Upper lobe of right lung (tissue), 1 donor: ENCODE results near the gene MYOCD. TPM values are rescaled to one million over a fixed set of nuclear protein-coding genes. Genes with fewer than 3 reads are reported as not detected.

Experiments
- ATAC-seq: fragments of 200-7000 bp; cut with Tn5 transposase; one replicate; pipeline ENCODE4 v1.9.1; 2020; ENCODE audit warnings: mild to moderate bottlenecking, moderate library complexity
- DNase-seq: peaks from one replicate; pipeline ENCODE4 v3.0.0-alpha.2; 2020
- H3K27ac ChIP-seq: fragments of 200-600 bp; one replicate; pipeline ENCODE4 v1.8.0; 2022
- H3K27me3 ChIP-seq: fragments of 200-600 bp; one replicate; pipeline ENCODE4 v1.8.0; 2022; ENCODE audit warnings: mild to moderate bottlenecking
- H3K36me3 ChIP-seq: fragments of 200-600 bp; one replicate; pipeline ENCODE4 v1.8.0; 2022
- H3K4me1 ChIP-seq: fragments of 200-600 bp; one replicate; pipeline ENCODE4 v1.8.0; 2022
- H3K4me3 ChIP-seq: fragments of 200-600 bp; one replicate; pipeline ENCODE4 v1.8.0; 2022; ENCODE audit warnings: mild to moderate bottlenecking
- H3K9me3 ChIP-seq: fragments of 200-600 bp; one replicate; pipeline ENCODE4 v1.8.0; 2022
- intact Hi-C: fragments of 100-400 bp; cut with DNase I; formaldehyde crosslinking; loops from one replicate; pipeline ENCODE4 v1.11.0; 2022
- total RNA-seq: library from RNA; stranded (reverse); fragmentation: NEBNext Ultra II Directional; extraction: Animal tissue kit (Norgen Biotek cat#: 25700); gene quantifications from one replicate; pipeline ENCODE4 v1.2.1, GENCODE V29; 2021
- TF ChIP-seq, protein P1 (sequence below): fragments of 200-600 bp; IDR thresholded peaks from one replicate; pipeline ENCODE4 v1.8.0; 2022; ENCODE audit warnings: antibody characterized with exemption
- donor health status: DM: no; HTN: yes; CAD: no; lungs with severe emphysema.

MYOCD gene
- total RNA-seq, 1 donor from 2014 or later, result 4.1 TPM

DNA sequence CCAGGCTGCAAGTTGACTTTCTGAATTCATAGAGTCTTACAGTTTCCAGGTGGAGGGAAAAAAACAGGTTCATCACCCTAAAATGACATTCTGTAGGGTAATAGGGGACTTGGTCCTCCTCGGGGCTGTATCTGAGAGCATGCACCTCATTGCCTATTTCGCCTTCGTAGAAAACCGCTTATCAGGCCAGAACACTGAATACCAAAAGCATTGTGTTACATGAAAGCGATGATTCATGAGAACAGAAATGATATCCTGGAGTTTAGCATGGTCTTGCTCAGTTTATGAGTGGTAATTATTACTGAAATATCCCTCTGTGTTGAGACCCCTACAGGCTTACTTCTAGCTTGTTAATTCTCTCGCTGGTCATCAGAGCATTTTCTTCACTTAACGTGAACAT is 62.2 kb downstream of the MYOCD start:
- Histone ChIP-seq H3K4me1 (peaks cover 6% of the 10 kb centered on the region), H3K4me3 (no peak overlapping the region), H3K36me3 (no peaks in the 10 kb centered on the region), H3K27me3 (no peaks in the 10 kb centered on the region), H3K9me3 (no peaks in the 10 kb centered on the region), H3K27ac (no peak overlapping the region)
- intact Hi-C loops, result no loop called here
- DNase-seq, result no peak
- ATAC-seq, result no peak
- TF ChIP-seq, protein P1, sequence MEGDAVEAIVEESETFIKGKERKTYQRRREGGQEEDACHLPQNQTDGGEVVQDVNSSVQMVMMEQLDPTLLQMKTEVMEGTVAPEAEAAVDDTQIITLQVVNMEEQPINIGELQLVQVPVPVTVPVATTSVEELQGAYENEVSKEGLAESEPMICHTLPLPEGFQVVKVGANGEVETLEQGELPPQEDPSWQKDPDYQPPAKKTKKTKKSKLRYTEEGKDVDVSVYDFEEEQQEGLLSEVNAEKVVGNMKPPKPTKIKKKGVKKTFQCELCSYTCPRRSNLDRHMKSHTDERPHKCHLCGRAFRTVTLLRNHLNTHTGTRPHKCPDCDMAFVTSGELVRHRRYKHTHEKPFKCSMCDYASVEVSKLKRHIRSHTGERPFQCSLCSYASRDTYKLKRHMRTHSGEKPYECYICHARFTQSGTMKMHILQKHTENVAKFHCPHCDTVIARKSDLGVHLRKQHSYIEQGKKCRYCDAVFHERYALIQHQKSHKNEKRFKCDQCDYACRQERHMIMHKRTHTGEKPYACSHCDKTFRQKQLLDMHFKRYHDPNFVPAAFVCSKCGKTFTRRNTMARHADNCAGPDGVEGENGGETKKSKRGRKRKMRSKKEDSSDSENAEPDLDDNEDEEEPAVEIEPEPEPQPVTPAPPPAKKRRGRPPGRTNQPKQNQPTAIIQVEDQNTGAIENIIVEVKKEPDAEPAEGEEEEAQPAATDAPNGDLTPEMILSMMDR, result no peak

DNA sequence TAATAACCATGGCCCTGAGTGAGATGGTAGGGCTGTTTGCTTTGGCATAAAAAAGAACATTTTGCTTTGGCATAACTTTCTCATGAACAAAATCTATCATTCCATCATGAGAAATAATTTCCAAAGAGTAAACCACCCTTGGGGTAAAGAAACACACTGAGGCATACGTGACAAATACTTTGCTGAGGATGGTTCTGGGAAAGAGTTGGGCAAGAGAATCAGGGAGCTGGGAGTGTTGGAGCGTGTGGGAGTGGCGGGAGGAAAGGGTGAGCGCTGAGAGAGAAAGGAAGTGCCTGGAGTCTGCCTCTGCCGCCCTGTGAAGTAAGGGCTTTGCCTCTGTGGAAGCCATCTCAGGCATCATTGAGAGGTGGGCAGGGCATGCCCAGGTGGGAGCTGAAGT is 63.4 kb downstream of the MYOCD start:
- no peak for DNase-seq
- Histone ChIP-seq H3K36me3 (no peaks in the 10 kb centered on the region), H3K27me3 (no peaks in the 10 kb centered on the region), H3K4me3 (no peak overlapping the region), H3K27ac (no peak overlapping the region), H3K4me1 (peaks cover 6% of the 10 kb centered on the region), H3K9me3 (no peaks in the 10 kb centered on the region)
- intact Hi-C loops, result no loop called here
- ATAC-seq, result no peak
- TF ChIP-seq, protein P1, result no peak

DNA sequence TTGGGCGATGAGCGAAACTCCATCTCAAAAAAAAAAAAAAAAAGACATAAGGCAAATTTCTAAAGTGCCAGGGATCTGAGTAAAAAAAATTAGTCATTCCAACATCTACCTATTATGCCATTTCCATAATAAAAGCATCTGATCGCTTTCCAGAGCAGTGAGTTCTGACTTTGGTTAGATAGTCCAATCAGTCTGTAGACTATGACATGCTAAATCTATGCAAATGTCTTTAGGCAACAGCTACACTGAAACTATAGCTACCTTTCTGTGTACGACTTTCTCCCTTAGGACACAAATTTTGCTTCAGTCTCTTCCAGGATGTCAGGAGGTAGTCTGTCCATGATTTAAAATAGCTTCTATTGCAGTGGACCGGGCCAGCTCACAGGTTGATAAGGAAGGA is 64.7 kb downstream of the MYOCD start:
- peaks cover 6% of the 10 kb centered on the region for H3K4me1 ChIP-seq

DNA sequence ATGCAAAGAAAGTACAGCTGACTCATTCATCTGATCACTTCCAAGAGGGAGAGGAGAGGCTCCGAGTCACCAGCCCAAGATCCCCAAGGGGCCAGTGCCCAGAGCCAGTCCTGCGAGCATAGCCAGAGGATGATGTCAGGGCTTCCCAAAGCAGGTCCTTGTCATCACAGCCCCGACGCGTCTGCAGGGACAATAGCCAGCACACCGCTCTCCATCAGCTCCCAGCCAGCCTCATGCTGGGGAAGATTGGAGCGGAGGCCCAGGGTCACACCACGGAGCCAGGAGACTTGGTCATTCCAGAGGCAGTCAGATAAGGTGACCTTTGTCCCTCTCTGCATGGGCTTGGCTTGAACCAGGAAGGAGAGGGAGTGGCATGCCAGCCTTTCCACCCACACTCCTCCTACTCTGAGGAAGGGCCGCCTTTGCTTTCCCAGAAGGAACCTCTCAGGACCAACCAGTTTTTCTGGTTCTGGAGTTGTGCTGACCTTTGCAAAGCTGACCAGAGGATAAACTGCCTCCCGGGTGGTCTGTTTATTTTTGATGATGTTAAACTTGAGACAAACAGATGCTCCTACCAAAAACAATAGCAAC is 65.3 kb downstream of the MYOCD start:
- Histone ChIP-seq H3K27ac (no peak overlapping the region), H3K4me1 (peaks cover 6% of the 10 kb centered on the region), H3K9me3 (no peaks in the 10 kb centered on the region), H3K4me3 (no peak overlapping the region), H3K36me3 (no peaks in the 10 kb centered on the region), H3K27me3 (no peaks in the 10 kb centered on the region)
- TF ChIP-seq, protein P1, result no peak
- peak; percentile 93 for ATAC-seq
- DNase-seq, result peak; percentile 69
- intact Hi-C loops, result no loop called here

More for the DNA sequence above, 64.7 kb downstream of the MYOCD start:
- TF ChIP-seq, protein P1, result no peak
- intact Hi-C loops, result no loop called here
- H3K36me3 ChIP-seq, result no peaks in the 10 kb centered on the region
- no peaks in the 10 kb centered on the region for H3K27me3 ChIP-seq
- H3K27ac ChIP-seq, result no peak overlapping the region
- ATAC-seq, result no peak
- H3K9me3 ChIP-seq, result no peaks in the 10 kb centered on the region
- DNase-seq, result no peak
- no peak overlapping the region for H3K4me3 ChIP-seq

DNA sequence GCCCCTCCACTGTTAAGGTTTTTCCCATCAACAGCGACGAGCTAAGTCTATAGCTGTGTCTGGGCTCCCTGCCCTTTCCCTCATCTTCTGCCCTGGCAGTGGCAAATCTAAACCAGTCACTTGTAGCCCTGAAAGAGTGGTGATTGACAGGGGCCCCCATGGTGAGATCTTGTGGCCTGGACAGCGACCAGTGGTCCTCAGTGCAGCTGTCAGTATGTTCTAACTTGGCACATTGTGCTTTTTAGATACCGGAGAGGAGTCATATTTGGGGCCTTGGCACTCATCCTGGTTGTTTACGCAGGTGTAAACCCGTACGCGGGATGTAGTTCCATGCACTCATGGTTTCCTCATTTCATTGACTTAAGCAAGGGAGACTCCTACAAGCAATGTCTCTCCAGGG is 66.1 kb downstream of the MYOCD start:
- H3K4me3 ChIP-seq, result no peak overlapping the region
- no peak overlapping the region for H3K27ac ChIP-seq
- no peaks in the 10 kb centered on the region for H3K36me3 ChIP-seq
- no peak for DNase-seq
- intact Hi-C loops, result no loop called here
- TF ChIP-seq, protein P1, result no peak
- peaks cover 6% of the 10 kb centered on the region for H3K4me1 ChIP-seq
- H3K27me3 ChIP-seq, result no peaks in the 10 kb centered on the region
- H3K9me3 ChIP-seq, result no peaks in the 10 kb centered on the region
- no peak for ATAC-seq

DNA sequence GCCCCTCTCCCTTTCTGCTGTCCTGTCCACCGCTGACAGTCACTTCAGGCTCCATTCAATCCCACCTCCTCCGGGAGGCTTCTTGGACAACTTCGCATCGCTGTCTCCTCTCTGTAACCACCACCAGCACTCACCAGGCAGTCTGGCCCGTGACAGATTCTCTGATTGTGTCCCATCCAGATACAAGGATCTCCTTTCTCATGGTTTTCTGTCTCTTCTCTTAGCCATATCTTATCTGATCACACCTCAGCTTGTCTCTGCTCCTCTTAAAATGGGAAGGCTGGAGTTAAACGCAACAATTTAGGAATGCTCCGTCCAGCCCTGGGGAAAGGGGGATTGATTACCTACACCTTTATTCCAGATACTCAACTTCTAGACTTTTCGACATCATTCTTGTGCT is 66.7 kb downstream of the MYOCD start:
- Histone ChIP-seq H3K27ac (no peak overlapping the region), H3K9me3 (no peaks in the 10 kb centered on the region), H3K27me3 (no peaks in the 10 kb centered on the region), H3K4me3 (no peak overlapping the region), H3K4me1 (peaks cover 6% of the 10 kb centered on the region), H3K36me3 (no peaks in the 10 kb centered on the region)
- intact Hi-C loops, result no loop called here
- TF ChIP-seq, protein P1, result no peak
- DNase-seq (no peak), ATAC-seq (no peak)
